Limb (tissue), 2 donors: Measurements from ENCODE around the gene GPRASP2.
"Not testable (repeated sequence)": the region's sequence is repeated elsewhere in the genome, so short reads cannot be mapped to it uniquely, and the experiment has no call there.

Experiments used
- DNase-seq, 2 donors: peaks; one replicate each; pipeline ENCODE4 v3.0.0-alpha.2; 2016; ENCODE audit errors: extremely low spot score in 2 of 2

Gene GPRASP2

DNA sequence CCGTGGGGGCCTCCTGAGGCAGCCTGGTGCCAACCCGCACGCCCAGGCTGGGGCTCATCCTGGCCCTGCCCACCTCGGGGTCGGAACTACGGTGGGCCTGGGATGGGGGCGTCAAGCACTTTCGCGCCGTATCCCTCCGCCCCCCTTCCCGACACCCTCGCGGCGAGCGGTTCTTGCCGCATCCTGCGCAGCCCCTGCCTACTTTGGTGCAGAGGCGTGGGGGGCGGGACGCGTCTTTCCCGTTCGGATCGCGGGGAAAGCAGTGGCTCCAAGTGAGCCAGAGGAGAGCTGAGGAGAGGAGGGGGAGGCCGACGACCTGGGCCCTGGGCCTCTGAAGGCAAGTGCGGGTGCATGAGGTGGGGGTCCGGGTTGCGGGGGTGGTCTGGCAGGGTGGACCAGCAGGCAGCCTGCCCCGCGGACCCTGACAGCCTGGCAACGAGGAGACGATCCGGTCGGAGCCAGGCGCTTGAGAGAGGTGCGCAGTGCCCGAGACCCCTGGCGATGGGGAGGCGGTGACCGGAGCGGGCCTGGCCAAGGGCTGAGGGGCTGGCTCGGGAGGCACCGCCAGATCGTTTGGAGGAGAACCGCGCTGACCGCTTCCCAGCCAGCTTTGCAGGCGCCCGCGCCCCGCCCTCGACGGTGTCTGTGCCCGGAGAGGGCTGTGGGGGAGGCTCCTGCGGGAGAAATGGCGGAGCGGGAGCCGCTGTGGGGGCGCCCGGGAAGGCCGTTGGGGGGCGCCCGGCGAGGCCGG lies at the start of gene GPRASP2:
GPRASP2 (plus strand) TSS at position 233 of the 751 bp plus-strand sequence. CDS start 2,422 bp downstream, outside the sequence.
- peak; percentile 30 to 85 for DNase-seq

DNA sequence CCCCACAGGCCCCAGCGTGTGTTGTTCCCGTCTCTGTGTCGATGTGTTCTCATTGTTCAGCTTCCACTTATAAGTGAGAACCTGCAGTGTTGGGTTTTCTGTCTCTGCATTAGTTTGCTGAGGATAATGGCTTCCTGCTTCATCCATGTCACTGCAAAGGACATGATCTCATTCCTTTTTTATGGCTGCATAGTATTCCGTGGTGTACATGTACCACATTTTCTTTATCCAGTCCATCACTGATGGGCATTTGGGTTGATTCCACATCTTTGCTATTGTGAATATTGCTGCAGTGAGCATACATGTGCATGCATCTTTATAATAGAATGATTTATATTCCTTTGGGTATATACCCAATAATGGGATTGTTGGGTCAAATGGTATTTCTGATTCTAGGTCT lies 48.4 kb upstream of the GPRASP2 start:
- DNase-seq = not testable (repeated sequence)

DNA sequence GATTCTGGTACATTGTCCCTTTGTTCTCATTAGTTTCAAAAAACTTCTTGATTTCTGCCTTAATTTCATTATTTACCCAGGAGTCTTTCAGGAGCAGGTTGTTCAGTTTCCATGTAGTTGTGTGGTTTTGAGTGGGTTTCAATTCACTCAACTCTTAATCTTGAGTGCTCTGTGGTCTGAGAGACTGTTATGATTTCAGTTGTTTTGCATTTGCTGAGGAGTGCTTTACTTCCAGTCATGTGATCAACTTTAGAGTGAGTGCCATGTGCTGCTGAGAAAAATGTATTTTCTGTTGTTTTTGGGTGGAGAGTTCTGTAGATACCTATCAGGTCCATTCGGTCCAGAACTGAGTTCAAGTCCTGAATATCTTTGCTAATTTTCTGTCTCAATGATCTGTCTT lies 45.2 kb upstream of the GPRASP2 start:
- DNase-seq = not testable (repeated sequence)

DNA sequence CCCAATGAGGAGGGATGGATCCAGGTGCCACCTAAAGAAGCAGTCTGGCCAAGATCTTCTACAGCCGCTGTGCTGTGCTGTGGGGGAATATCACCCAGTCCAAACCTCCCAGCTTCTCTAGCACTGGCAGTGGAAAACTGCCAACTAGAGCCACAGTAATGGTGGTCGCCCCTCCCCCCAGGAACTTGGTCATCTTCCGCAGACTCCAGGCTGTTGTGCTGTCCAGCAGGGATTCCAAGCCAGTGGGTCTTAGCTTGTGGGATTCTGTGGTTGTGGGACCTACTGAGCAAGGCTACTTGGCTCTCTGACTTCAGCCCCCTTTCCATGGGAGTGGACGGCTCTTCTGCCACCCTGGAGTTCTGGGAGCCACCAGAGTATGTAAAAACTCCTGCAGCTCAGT lies 42.7 kb upstream of the GPRASP2 start:
- no peak for DNase-seq

DNA sequence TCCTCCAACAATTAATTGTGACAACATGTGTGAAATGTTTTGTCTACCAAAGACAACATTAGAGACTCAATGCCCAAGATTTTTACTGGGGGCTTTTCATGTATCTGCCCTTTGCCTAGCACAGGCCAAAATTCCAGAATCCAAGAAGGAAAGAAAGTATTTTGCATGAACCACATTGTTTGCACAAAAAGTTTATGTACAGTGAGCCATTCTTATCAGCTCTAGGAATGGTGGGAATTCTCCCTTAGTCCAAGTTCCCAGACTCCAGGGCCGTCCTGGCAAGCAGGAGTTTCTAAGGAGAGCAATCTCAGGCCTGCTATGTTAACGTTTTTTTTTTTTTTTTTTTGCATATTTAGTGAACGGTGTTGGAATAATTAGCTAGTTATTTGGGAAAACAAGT lies 39.4 kb upstream of the GPRASP2 start:
- DNase-seq = no peak

DNA sequence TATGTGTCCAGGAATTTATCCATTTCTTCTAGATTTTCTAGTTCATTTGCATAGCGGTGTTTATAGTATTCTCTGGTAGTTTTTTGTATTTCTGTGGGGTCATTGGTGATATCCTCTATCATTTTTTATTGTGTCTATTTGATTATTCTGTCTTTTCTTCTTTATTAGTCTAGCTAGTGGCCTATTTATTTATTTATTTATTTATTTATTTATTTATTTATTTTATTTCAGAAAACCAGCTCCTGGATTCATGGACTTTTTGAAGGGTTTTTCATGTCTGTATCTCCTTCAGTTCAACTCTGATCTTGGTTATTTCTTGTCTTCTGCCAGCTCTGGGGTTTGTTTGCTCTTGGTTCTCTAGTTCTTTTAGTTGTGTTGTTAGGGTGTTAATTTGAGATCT lies 34.8 kb upstream of the GPRASP2 start:
- DNase-seq = not testable (repeated sequence)

DNA sequence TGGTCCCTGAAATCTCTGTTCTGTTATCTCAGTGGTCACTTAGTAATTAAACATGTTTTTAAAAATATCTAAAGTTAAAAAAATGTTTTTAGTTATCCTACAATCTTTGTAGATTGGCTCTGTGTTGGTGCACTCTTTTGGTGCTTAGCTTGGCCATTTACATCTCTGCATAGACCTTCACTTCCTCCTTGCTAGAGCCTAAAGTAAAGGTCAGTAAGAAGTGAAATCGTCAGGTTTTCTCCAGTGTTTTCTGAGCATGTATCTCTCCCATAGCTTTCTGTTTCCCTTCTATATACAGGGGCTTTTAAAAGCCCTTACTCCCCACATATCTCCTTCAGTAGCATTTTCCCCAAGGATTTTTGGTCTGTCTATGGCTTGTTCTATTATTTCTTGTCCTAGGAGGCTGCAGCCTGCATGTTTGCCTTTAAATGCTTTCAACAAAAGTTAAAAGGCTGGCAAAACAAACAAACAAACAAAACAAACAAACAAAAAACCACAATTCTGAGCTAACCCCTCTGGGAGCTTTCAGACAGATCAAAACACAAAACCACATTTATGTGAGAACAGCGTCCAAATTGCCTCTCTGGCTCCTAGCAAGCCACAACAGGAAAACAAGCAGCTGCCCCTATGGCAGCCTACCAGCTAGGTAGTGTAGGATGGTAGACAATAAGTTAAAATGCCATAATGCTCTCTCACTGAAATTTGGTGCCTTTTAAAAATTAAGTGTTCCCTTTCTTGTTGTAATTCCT lies 27.3 kb upstream of the GPRASP2 start:
- DNase-seq = no peak

DNA sequence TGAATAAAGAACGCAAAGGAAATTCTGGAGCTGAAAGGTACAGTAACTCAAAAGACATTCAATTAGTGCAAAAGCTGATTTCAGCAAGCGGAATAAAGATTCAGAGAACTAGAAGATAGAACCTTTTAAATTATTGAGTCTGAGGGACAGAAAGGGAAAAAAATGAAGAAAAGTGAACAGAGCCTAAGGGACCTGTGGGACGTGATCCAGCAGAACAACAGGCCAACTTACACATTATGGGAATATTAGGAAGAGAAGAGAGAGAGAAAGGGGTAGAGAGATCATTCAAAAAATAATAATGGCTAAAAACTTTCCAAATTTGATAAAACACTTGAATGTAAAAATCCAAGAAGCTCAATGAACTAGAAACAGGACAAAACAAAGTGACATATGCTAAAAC lies 17.5 kb upstream of the GPRASP2 start:
- DNase-seq = no peak

DNA sequence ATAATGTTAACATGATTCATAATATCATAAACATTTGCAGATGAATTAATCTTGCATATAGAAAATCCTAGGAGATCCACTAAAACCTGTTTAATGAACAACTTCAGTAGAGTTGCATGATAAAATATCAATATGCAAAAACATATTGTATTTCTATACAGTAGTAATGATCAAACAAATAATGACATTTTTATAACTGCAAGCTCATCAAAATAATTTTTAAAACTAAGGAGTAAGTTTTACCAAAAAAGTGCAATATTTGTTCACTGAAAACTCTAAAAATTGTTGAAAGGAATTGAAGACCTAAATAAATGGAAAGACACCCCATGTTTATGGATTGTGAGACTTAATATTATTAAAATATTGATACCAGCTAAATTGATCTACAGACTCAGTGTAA lies 15.9 kb upstream of the GPRASP2 start:
- DNase-seq = no peak

DNA sequence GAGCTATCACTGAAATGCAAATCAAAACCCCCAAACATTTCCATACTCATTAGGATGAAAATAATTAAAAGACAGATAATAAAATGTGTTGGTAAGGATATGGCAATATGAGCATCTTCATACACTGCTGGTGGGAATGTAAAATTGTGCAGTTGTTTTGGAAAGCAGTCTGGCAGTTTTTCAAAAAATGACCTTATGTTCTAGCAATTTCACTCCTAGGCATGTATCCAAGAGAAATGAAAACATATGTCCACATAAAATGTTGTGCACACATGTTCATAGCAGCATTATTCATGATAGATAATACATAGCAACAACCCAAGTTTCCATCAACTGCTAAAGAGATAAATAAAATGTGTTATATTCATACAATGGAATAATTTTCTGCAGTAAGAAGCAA lies 14.8 kb upstream of the GPRASP2 start:
- peak in 1 of 2 donors; percentile 50 for DNase-seq

DNA sequence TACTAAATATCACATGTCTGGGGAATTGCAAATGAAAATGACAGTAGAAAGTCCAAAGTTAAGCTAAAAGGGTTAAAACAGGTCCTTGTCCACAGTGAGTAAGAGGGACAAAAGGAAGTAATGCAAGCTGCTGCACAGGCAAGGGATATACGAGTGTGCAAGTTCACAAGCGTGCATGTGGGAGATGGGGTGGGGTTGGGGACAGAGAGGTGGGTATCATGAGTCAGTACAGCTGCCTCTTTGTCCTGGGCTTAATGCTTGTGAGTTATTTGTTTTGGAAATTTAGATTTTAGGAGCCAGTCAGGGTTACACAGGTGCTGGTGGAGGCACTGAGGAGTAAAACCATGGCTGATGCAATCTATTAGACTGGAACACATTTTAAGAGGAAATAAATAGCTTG lies 3.3 kb upstream of the GPRASP2 start:
- DNase-seq = no peak

DNA sequence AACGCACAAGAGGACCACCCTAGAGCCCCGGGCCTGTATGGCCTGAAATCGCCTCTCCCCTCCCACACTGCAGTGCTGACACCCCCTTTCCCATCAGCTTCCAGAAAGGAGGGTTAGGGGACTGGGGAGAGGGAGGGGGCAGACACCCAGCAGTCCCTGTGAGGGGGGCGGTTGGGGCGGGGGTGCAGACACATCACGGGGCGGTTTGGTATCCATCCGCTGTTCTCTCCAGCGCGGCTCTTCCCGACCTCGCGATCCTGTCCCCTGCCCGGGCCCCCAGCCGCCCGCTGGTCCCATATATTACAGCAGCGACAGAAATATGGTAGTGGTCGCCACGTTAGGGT lies 404 bp upstream of the GPRASP2 start:
- DNase-seq = peak in 1 of 2 donors; percentile 15

DNA sequence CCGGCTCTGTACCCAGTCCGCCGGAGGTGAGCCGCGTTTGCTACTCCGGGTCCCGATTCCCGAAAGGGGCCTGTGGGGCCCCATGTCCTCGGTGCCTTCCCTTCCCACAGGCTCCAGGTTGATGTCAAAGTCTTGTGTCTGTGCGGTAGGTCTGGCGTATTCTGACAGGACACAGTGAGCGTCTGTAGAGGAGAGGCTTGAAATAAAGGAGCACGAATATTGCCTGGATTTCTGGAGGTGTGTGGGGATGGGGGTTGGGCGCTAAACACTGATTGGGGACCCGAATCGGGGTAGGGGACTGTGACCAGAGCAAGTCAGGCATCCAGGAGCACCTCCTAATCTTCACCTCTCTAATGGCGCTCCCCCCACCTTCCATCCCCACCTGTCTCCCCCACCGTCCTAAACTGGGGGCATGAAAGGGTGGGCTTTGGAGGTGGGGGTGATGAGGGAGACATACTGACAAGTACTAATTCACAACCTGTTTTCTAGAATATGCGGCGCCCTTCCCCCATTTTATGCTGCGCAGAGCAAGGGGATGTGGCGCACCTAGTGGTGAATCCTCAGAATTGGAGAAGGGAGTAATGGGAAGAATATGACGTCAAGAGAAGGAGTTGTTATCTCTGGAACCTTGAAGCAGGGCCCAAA lies 855 bp downstream of the GPRASP2 start:
- peak; percentile 48 to 75 for DNase-seq

DNA sequence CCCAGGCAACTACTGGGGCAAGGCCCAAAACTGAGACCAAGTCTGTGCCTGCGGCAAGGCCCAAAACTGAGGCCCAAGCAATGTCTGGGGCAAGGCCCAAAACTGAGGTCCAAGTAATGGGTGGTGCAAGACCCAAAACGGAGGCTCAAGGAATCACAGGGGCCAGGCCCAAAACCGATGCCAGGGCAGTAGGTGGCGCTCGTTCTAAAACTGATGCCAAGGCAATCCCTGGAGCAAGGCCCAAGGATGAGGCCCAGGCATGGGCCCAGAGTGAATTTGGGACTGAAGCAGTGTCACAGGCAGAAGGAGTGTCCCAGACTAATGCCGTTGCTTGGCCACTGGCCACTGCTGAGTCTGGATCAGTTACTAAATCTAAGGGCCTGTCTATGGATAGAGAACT lies 2.7 kb downstream of the GPRASP2 start:
- DNase-seq = no peak

DNA sequence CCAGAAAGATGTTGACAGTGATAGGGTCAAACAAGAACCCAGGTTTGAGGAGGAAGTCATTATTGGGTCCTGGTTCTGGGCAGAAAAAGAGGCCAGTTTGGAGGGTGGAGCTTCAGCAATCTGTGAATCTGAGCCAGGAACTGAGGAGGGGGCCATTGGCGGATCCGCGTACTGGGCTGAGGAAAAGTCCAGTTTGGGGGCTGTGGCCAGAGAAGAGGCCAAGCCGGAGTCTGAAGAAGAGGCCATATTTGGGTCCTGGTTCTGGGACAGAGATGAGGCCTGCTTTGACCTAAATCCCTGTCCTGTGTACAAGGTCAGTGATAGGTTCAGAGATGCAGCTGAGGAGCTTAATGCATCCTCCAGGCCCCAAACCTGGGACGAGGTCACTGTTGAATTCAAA lies 3.7 kb downstream of the GPRASP2 start:
- DNase-seq = no peak

DNA sequence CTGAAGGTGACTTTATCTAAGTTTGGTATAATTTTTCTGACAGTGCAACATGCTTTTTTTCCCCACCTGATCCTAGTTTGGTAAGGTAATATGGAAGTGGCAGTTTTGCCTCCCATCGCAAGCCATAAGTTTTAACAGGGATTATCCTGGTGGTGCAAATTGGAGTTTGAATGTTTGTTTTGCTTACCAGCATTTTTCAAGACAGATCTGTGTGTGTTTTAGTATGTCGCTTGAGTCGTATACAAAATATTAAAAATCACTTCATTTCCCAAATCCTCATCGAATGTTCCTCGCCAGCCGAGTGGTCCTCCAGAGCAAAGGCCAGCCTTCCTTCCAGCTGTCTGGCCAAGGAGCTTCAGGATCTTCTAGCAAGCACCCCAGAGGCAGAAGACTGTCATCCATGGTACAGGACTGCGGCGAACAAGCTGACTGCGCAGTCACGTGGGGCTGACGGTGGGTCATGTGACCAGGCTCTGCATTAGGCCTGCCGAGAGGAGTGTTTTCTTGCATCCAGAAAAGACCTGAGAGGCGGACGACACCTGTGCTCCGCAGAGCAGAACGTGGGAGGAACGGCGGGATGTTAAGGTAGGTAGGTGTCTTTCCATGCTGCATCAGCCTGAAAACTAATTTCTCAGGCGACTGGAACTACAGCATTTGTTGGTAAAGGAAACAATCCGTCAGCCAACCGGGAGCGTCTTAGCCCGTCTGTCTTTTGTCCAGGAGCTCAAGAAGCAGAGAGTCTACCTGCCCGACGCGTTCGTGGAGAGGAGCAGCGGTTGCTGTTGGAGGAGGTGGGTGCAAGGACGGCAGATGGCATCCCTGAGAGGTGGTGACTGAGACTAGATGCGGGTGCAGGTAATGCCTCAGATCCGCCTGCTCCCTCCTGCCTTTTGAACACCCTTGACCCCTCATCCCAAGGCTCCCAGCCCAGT lies 8.3 kb downstream of the GPRASP2 start, which contains the start of gene GPRASP3:
GPRASP3 (plus strand) TSS at position 507 of the 932 bp plus-strand sequence. CDS start 28,253 bp downstream, outside the sequence.
- DNase-seq = peak; percentile 45 to 85

DNA sequence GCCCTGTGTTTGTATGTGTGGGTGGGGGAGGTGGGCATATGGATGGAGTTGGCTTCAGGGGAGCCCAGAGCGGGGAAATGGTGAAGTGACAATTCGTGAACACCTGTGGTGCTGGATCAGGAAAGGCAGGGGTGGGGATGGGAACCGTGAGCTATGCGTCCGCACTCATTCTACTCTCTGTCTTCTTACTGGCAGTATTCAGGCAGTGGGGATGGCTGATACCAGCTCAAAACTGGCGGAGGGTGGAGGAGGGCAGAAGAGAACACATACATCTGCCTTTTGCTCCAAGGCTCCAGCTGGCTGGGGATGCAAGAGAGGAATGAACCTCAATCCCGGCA lies 8.9 kb downstream of the GPRASP2 start:
- DNase-seq = not testable (repeated sequence)

DNA sequence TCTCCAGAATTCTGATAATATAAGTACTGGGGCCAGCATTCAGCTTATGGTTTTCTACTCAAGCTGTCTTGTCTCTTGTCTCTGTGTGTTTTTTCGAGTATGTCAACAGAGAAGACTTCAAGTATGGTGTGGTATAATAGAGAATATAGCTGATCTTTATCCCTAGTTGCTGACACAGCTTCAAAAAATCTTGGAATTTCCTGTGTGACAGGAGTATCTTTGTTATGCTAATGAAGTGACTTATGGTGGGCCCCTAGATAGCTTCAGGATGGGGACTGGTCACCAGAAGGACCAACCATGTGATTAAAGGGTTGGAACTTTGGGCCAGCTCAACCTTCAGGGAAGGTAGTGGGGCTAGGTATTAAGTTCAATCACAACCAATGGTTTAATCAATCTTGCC lies 11.2 kb downstream of the GPRASP2 start:
- DNase-seq = no peak

DNA sequence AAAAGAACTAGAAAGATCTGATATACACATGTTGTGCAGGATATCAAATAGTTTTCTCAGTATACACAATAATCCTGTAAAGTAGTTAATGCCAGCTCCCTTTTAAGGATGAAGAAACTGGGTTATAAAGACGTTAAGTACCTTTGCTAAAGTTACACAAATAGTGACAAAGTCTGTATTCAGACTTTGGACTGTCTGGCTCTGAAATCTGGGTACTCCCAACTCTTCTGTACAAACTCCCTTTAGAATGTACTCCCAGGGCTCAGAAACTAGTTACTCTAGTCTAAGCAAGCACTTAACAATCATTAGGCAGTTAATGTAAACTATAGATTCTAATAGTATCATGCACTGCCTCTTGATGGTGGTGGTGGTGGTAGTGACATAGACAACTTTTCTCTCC lies 15.5 kb downstream of the GPRASP2 start:
- DNase-seq = no peak

DNA sequence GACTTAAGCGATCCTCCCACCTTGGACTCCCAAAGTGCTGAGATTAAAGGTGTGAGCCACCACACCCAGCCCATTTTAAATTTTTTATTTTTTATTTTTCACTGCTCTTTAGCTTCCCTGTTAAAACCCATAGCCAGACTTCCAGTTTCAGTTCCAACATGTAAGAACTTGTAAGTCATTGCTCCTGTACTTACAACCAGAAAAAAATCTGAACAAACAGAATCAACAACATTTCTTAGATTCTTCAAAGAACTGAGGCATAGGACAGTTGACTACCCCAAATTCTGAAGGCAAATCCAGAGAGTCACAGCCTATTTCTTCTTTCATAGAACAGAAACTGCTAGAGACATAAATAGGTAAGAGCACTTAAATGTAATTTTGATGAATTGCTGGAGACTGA lies 16.4 kb downstream of the GPRASP2 start:
- DNase-seq = no peak

DNA sequence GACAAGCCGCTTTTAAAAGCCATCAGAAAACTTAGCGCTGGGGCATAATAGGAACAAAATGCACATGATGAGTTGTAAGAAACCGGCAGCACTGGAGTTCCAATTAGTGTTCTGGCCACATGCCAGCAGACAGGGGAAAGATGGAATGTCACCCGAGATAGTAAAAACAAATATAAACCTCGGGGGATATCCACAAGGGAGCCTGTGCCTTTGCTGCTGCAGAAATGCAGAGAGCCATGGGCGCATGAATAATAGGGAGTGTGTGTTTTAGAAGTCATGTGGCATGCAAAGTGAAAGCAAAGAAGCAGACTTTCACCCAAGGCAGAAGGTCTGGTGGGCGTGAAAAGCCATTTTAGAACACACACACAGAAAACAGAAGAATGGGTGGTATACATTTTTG lies 27.4 kb downstream of the GPRASP2 start:
- no peak for DNase-seq
